Mesothelial cell of epicardium (in vitro differentiated cells): Measurements from ENCODE around the gene CAMKK2. TPM values are rescaled to one million over a fixed set of nuclear protein-coding genes. Genes with fewer than 3 reads are reported as not detected.

Experiments used
- DNase-seq, 2 experiments: peaks; one replicate each; pipeline ENCODE4 v3.0.0; 2021; ENCODE audit warnings: low spot score in 2 of 2; ENCODE audit not compliant: unreplicated experiment in 2 of 2
- H3K27ac Mint-ChIP-seq: 2 replicates; pipeline ENCODE4 v1.8.0; 2021; ENCODE audit warnings: mixed read lengths
- H3K27me3 Mint-ChIP-seq: 2 replicates; pipeline ENCODE4 v1.8.0; 2021; ENCODE audit warnings: low read depth, mixed read lengths
- H3K36me3 Mint-ChIP-seq: 2 replicates; pipeline ENCODE4 v1.8.0; 2021; ENCODE audit warnings: mixed read lengths
- H3K4me1 Mint-ChIP-seq: 2 replicates; pipeline ENCODE4 v1.8.0; 2021; ENCODE audit warnings: mixed read lengths
- H3K4me3 Mint-ChIP-seq: 2 replicates; pipeline ENCODE4 v1.8.0; 2021; ENCODE audit warnings: mild to moderate bottlenecking, moderate library complexity, mixed read lengths
- H3K9me3 Mint-ChIP-seq: 2 replicates; pipeline ENCODE4 v1.8.0; 2021; ENCODE audit warnings: mixed read lengths
- CTCF ChIP-seq: fragments of 200-600 bp; sonication (generic); IDR thresholded peaks from one replicate; pipeline ENCODE4 v1.5.0; 2021; ENCODE audit warnings: antibody characterized with exemption; ENCODE audit not compliant: unreplicated experiment
- total RNA-seq: library from RNA; stranded (reverse); gene quantifications from 3 replicates; pipeline ENCODE4 v1.2.1, GENCODE V29; 2021

The CAMKK2 gene
- total RNA-seq, 1 donor from 2014 or later, result 27.6 TPM

- H3K9me3 Mint-ChIP-seq, result no peaks in the 10 kb centered on the region
Observed at GRCh38 chr12:121198949-121199348, 97.6 kb downstream of the CAMKK2 start.

GRCh38 chr12:121196902-121197301, 99.6 kb downstream of the CAMKK2 start:
- Mint-ChIP-seq H3K27me3 (no peaks in the 10 kb centered on the region), H3K4me1 (no peaks in the 10 kb centered on the region), H3K27ac (no peak overlapping the region), H3K36me3 (no peaks in the 10 kb centered on the region), H3K4me3 (no peak overlapping the region), H3K9me3 (no peaks in the 10 kb centered on the region)
- no peak for TF ChIP-seq CTCF
- no peak for DNase-seq

More at GRCh38 chr12:121198949-121199348, 97.6 kb downstream of the CAMKK2 start:
- H3K4me1 Mint-ChIP-seq, result no peaks in the 10 kb centered on the region
- no peak overlapping the region for H3K4me3 Mint-ChIP-seq
- H3K36me3 Mint-ChIP-seq, result no peaks in the 10 kb centered on the region
- no peak for DNase-seq
- no peak for TF ChIP-seq CTCF
- H3K27ac Mint-ChIP-seq, result no peak overlapping the region
- no peaks in the 10 kb centered on the region for H3K27me3 Mint-ChIP-seq

DNA sequence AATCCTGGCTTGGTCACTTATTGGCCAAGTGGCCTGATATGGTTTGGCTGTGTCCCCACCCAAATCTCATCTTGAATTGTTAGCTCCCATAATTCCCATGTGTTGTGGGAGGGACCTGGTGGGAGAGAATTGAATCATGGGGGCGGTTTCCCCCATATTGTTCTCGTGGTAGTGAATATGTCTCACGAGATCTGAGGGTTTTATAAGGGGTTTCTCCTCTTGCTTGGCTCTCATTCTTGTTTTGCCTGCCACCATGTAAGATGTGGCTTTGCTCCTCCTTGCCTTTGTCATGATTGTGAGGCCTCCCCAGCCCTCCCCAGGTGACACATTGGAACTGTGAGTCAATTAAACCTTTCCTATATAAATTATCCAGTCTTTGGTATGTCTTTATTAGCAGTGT, 105.4 kb downstream of the CAMKK2 start:
- no peaks in the 10 kb centered on the region for H3K36me3 Mint-ChIP-seq
- H3K27ac Mint-ChIP-seq, result no peak overlapping the region
- H3K4me3 Mint-ChIP-seq, result no peak overlapping the region
- H3K4me1 Mint-ChIP-seq, result no peaks in the 10 kb centered on the region
- no peak for DNase-seq
- H3K27me3 Mint-ChIP-seq, result no peaks in the 10 kb centered on the region
- no peak for TF ChIP-seq CTCF
- H3K9me3 Mint-ChIP-seq, result peaks cover 5% of the 10 kb centered on the region

DNA sequence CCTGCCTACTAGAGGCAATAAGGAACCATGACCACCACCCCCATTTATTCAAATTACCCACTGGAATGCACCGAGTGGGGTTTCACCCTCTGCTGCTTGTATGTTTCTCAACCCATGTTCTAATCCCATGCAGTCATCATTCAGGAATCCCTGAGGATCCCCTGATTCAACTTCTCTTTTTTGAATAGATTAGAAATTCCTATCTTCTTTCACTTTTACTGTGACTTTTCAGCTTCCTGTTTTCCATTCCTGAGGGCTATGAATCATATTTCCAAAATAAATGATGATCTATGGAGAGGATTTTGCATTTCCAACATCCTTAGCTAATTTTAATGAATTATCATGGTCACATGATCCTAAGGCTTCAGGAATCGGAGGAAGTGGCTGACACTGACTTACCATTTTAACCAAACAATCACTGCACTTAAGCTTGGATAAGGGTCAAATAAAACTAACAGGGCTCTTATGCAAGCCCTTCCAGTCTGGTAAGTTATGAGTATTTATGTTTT, 105.9 kb downstream of the CAMKK2 start:
- Mint-ChIP-seq H3K9me3 (peaks cover 7% of the 10 kb centered on the region), H3K27me3 (no peaks in the 10 kb centered on the region), H3K27ac (peak overlapping the region; percentile 27), H3K4me3 (no peak overlapping the region), H3K4me1 (no peaks in the 10 kb centered on the region), H3K36me3 (no peaks in the 10 kb centered on the region)
- TF ChIP-seq CTCF, result no peak
- no peak for DNase-seq

GRCh38 chr12:121189619-121190155, 106.8 kb downstream of the CAMKK2 start:
- Mint-ChIP-seq H3K27ac (no peak overlapping the region), H3K9me3 (peaks cover 7% of the 10 kb centered on the region), H3K4me3 (no peak overlapping the region), H3K36me3 (no peaks in the 10 kb centered on the region), H3K4me1 (no peaks in the 10 kb centered on the region), H3K27me3 (no peaks in the 10 kb centered on the region)
- no peak for TF ChIP-seq CTCF
- DNase-seq, result no peak

DNA sequence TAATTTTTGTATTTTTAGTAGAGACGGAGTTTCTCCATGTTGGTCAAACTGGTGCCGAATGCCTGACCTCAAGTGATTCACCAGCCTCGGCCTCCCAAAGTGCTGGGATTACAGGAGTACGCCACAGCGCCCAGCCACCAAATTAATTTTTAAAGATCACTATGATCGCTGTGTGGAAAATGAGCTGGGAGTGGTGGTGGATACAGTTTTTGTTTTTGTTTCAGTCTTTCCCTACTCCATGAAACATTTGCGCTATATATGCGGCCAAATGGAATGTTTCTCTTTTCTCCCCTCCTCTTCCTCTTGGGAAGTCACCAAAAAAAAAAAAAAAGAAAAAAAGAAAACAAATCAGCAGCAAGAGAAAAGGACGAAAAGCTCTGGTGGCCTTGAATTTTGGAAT, 107.4 kb downstream of the CAMKK2 start:
- no peaks in the 10 kb centered on the region for H3K27me3 Mint-ChIP-seq
- H3K36me3 Mint-ChIP-seq, result no peaks in the 10 kb centered on the region
- peaks cover 7% of the 10 kb centered on the region for H3K9me3 Mint-ChIP-seq
- no peak overlapping the region for H3K4me3 Mint-ChIP-seq
- no peak for DNase-seq
- H3K4me1 Mint-ChIP-seq, result no peaks in the 10 kb centered on the region
- TF ChIP-seq CTCF, result no peak
- H3K27ac Mint-ChIP-seq, result no peak overlapping the region
